ENCODE data around the gene LUC7L3.
A peak's percentile ranks its signal among the peaks of the same experiment; 100 is the strongest.

LUC7L3 gene

DNA sequence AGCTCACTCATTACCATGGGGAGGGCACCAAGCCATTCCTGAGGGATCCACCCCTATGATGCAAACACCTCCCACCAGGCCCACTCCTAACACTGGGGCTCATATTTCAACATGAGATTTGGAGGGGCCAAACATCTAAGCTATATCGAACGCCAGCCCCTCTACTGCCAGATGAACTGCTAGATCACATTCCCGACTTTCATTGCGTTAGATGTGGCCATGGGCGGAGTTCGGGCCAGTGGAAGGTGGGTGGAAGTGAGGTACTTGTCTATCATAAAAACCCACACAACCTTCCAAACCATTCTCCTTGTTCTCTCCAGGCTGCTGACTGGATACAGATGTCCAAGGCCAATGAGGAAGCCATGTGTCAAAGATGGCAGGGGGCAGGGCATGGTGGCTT lies 75.0 kb downstream of the LUC7L3 start:
- no peak overlapping the region for H3K27ac ChIP-seq

GRCh38 chr17:50797135-50797810 lies 77.9 kb downstream of the LUC7L3 start:
- H3K27ac ChIP-seq = no peak overlapping the region
- TF ChIP-seq, protein P1, sequence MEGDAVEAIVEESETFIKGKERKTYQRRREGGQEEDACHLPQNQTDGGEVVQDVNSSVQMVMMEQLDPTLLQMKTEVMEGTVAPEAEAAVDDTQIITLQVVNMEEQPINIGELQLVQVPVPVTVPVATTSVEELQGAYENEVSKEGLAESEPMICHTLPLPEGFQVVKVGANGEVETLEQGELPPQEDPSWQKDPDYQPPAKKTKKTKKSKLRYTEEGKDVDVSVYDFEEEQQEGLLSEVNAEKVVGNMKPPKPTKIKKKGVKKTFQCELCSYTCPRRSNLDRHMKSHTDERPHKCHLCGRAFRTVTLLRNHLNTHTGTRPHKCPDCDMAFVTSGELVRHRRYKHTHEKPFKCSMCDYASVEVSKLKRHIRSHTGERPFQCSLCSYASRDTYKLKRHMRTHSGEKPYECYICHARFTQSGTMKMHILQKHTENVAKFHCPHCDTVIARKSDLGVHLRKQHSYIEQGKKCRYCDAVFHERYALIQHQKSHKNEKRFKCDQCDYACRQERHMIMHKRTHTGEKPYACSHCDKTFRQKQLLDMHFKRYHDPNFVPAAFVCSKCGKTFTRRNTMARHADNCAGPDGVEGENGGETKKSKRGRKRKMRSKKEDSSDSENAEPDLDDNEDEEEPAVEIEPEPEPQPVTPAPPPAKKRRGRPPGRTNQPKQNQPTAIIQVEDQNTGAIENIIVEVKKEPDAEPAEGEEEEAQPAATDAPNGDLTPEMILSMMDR (conservative IDR thresholded peaks at IDR 0.05) = no peak

More for the DNA sequence above, 75.0 kb downstream of the LUC7L3 start:
- TF ChIP-seq, protein P1 (conservative IDR thresholded peaks at IDR 0.05) = no peak

- no peak overlapping the region for H3K27ac ChIP-seq
- TF ChIP-seq, protein P1 (conservative IDR thresholded peaks at IDR 0.05) = no peak
Observed at GRCh38 chr17:50798424-50799288, 79.3 kb downstream of the LUC7L3 start.

- TF ChIP-seq, protein P1 (conservative IDR thresholded peaks at IDR 0.05) = no peak
- H3K27ac ChIP-seq = no peak overlapping the region
Observed at GRCh38 chr17:50799582-50799981, 80.2 kb downstream of the LUC7L3 start.

GRCh38 chr17:50800196-50800700 lies 80.8 kb downstream of the LUC7L3 start:
- no peak overlapping the region for H3K27ac ChIP-seq
- TF ChIP-seq, protein P1 (conservative IDR thresholded peaks at IDR 0.05) = no peak

DNA sequence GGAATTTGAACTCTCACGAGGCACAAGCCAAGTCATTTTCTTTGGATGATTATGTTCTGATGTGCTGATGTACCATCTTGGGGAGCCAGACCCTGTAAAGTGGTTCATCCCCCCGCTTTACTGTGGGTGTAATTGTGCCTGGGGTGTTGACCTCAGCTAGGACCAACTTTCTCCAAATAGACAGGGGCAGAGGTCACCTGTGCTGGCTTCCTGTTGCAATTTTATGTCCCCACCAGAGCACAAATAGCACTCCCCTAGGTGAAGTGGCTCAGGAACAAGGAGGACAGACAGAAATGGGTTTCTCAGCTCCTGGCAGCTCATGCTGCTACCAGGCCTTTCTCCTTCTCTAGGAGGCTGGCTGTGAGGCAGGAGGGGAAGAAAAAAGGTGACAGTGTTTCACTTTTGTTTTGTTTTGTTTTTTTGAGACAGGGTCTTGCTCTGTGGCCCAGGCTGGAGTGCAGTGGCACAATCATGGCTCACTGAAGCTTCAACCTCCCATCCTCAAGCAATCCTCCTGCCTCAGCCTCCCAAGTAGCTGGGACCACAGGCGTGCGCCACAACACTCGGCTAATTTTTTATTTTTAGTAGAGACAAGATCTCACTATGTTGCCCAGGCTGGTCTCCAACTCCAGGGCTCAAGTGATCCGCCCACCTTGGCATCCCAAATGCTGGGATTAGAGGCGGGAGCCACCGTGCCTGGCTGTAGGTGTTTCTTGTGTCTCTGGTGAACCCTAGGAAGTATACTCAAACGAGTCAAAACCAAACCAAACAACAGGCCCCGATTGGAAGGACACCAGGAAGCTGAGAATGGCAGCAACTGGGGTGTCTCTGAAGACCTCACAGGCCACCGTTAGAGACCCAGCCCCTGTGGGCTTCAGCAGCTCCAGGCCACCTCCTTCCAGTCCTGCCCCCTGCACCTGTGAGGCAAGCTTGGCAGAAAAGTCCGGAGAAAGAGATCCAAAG lies 83.5 kb downstream of the LUC7L3 start:
- TF ChIP-seq, protein P1 (conservative IDR thresholded peaks at IDR 0.05) = no peak
- H3K27ac ChIP-seq = peak overlapping the region; percentile 20; the same call in 1 of the 2 replicates
